Hematopoietic multipotent progenitor cell treated with erythropoietin and hydrocortisone succinate and interleukin-3 and kit ligand, for 15 days (in vitro differentiated cells): ENCODE measurements around the gene LDB1.

Experiments used
- DNase-seq: peaks from one replicate; pipeline ENCODE4 v3.0.0-alpha.2; 2015; ENCODE audit warnings: low spot score

LDB1 gene

GRCh38 chr10:102120142-102120990 is at the start of gene LDB1:
TSS of gene LDB1 (minus strand) at chr10:102120368. CDS start at chr10:102120110, 258 bp downstream.
- peak; percentile 77 for DNase-seq

- no peak for DNase-seq
Observed at GRCh38 chr10:102167861-102168260, 47.7 kb upstream of the LDB1 start.

GRCh38 chr10:102163342-102163989 is 43.3 kb upstream of the LDB1 start:
- no peak for DNase-seq

- no peak for DNase-seq
Observed at GRCh38 chr10:102159831-102160230, 39.7 kb upstream of the LDB1 start.

- DNase-seq: no peak
Observed at GRCh38 chr10:102159051-102159597, 39.0 kb upstream of the LDB1 start.

- DNase-seq: no peak
Observed at GRCh38 chr10:102157224-102157623, 37.1 kb upstream of the LDB1 start.

GRCh38 chr10:102154466-102155116 is 34.4 kb upstream of the LDB1 start:
- no peak for DNase-seq

- no peak for DNase-seq
Observed at GRCh38 chr10:102153093-102153620, 33.0 kb upstream of the LDB1 start.

- DNase-seq: peak; percentile 20
Observed at GRCh38 chr10:102152545-102152890, 32.4 kb upstream of the LDB1 start.

- peak; percentile 96 for DNase-seq
Observed at GRCh38 chr10:102151774-102152544, 31.8 kb upstream of the LDB1 start, which contains the start of gene NOLC1. TSS of gene NOLC1 (plus strand) at chr10:102152389. CDS start at chr10:102152411, 22 bp downstream.

- DNase-seq: no peak
Observed at GRCh38 chr10:102150970-102151773, 31.0 kb upstream of the LDB1 start.

GRCh38 chr10:102148275-102148674 is 28.1 kb upstream of the LDB1 start:
- DNase-seq: no peak

GRCh38 chr10:102147561-102147960 is 27.4 kb upstream of the LDB1 start:
- DNase-seq: no peak

GRCh38 chr10:102146971-102147428 is 26.8 kb upstream of the LDB1 start:
- no peak for DNase-seq

GRCh38 chr10:102141583-102142107 is 21.5 kb upstream of the LDB1 start:
- no peak for DNase-seq

- DNase-seq: no peak
Observed at GRCh38 chr10:102140913-102141540, 20.9 kb upstream of the LDB1 start.

- no peak for DNase-seq
Observed at GRCh38 chr10:102140218-102140617, 20.1 kb upstream of the LDB1 start.

- DNase-seq: no peak
Observed at GRCh38 chr10:102139281-102140110, 19.3 kb upstream of the LDB1 start.

- no peak for DNase-seq
Observed at GRCh38 chr10:102135956-102136526, 15.9 kb upstream of the LDB1 start.
